ENCODE data around the gene TGIF2LY.
"Not testable (repeated sequence)": the region's sequence is repeated elsewhere in the genome, so short reads cannot be mapped to it uniquely, and the experiment has no call there.

Gene TGIF2LY

GRCh38 chrY:3578767-3579166, at the start of gene TGIF2LY:
Gene TGIF2LY, plus strand, starts transcription at chrY:3579067. Its CDS starts 178 bp downstream, at chrY:3579245.
- not testable (repeated sequence) for H3K36me3 Mint-ChIP-seq (ENCODE audit: low read depth); H3K27me3 Mint-ChIP-seq (ENCODE audit: low read depth); H3K4me3 Mint-ChIP-seq

More at GRCh38 chrY:3578767-3579166, at the start of gene TGIF2LY:
- not testable (repeated sequence) for H3K27ac Mint-ChIP-seq; H3K4me1 Mint-ChIP-seq (ENCODE audit: low read depth); H3K9me3 Mint-ChIP-seq

Data from T-helper 1 cell treated with Interleukin-12 subunit alpha and Interleukin-12 subunit beta and Interleukin-4 antibody, amounts not matched to agents 30 μg/mL and 1 μg/mL, for 36 hours (primary cell).